Measurements from ENCODE around the gene PLXNA4.

GRCh38 chr7:132190683-132191082 is 385.6 kb downstream of the PLXNA4 start:
- TF ChIP-seq EZH2phosphoT487 (IDR thresholded peaks at IDR 0.05; ENCODE audit: low read depth) (no peak), CTCF (IDR thresholded peaks at IDR 0.05; ENCODE audit: low read depth, low read length) (no peak)
